CD4-positive, alpha-beta T cell treated with Interleukin-15 for 4 hours (primary cell): ENCODE data around the gene SYTL1.

Experiments
- DNase-seq: peaks from one replicate; pipeline ENCODE4 v3.0.0-alpha.2; 2020; ENCODE audit warnings: low spot score

Gene SYTL1, protein sequence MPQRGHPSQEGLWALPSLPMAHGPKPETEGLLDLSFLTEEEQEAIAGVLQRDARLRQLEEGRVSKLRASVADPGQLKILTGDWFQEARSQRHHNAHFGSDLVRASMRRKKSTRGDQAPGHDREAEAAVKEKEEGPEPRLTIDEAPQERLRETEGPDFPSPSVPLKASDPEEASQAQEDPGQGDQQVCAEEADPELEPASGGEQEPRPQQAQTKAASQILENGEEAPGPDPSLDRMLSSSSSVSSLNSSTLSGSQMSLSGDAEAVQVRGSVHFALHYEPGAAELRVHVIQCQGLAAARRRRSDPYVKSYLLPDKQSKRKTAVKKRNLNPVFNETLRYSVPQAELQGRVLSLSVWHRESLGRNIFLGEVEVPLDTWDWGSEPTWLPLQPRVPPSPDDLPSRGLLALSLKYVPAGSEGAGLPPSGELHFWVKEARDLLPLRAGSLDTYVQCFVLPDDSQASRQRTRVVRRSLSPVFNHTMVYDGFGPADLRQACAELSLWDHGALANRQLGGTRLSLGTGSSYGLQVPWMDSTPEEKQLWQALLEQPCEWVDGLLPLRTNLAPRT

DNA sequence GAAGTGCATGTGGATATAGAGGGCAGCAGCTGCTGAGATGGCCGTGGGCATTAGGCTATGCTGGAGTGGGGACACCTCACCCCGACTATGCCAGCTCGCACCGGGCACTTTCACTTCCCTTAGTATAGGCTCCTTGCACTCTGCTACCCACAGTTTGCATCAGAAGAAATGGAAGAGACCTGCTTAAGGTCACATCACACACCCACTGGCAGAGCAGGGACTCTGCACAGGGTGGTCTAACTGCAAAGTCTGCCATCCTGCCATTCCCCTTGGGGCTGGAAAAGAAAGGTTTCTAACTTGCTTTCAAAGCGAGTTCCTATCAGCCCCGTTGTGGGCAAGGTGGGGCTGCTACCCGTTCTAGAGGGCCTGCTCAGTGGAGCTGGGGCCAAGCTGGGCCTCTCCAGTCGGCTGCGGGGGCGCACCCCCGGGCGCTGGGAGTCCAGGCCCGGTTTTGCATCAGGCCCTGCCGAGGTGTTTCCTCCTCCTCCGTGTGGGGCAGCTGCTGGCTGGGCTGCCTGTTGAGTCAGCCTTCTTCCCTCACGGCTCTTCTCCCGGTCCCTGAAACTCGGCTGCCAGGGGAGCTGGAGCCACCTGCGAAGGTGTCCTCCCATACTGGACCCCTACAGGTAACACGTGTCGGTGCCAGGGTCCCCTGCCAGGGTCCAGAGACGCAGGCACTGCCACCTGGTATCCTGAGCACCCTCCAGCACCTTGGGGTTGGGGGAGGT lies at the start of gene SYTL1:
SYTL1 (plus strand) TSS at position 498 of the 728 bp plus-strand sequence. CDS start 3,313 bp downstream, outside the sequence.
- DNase-seq = peak; percentile 64

DNA sequence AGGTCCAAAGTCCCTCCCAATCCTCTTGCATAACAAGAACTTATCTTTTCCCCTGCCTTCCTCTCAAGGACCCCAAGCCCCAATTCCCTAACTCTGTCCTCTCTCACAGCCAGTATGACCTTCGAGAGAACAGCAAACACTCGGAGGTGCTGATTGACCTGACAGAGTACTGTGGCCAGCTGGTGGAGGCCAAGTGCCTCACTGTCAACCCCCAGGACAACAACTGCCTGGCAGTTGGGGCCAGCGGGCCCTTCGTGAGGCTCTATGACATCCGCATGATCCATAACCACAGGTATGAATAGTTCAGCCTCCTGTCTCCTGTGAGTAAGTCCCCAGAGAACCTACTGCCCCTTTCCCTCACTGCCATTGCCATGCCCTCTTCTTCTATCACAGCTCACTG lies 49.7 kb upstream of the SYTL1 start:
- no peak for DNase-seq

DNA sequence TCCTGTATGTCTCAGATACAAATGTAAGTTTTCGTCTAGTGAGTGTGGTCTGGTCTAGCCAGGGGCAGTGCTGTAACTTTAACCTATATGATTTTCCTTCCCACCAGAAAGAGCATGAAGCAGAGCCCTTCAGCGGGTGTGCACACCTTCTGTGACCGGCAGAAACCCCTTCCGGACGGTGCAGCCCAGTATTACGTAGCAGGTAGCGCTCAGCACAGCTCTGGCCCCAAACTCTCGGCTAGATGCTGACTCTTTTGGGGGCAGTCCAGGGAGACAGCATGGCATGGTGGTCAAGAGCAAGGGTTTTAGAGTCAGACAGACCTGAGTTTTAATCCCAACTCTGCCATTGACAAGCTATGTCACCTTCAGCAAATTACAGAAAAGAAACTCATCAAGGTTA lies 47.9 kb upstream of the SYTL1 start:
- DNase-seq = no peak

DNA sequence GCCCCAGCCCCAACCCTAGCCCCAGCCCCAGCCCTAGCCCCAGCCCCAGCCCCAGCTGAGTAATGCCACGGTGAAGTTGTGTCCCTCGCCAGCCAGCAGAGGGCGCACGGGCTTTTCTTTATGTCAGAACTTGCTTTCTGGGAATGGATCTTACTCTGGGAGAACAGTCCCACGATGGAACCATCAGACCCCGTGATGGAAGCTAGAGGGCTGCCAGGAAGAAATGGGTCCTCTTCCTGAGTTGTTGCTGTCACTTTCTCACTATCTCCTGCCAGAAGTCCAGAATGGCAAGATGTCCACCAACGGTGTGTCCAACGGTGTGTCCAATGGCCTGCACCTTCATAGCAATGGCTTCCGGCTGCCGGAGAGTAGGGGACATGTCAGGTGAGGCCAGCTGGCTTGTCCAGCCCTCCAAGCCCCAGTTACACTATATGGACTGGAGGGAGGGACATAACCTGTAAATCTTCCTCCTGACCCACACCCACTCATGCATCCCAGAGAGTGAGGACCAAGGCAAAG lies 45.0 kb upstream of the SYTL1 start:
- peak; percentile 59 for DNase-seq

DNA sequence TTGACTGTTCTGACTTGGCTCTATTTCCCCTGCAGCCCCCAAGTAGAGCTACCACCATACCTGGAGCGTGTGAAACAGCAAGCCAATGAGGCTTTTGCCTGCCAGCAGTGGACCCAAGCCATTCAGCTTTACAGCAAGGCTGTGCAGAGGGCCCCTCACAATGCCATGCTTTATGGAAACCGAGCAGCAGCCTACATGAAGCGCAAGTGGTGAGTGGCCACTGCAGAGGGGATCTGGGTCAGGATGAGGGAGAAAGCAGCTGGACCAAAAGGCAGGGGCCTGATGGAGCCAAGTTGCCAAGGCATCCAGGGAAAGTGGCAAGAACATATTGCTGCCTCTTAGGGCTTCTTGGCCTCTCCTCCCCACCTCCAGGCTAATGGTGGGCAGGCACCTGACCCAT lies 43.9 kb upstream of the SYTL1 start:
- no peak for DNase-seq

DNA sequence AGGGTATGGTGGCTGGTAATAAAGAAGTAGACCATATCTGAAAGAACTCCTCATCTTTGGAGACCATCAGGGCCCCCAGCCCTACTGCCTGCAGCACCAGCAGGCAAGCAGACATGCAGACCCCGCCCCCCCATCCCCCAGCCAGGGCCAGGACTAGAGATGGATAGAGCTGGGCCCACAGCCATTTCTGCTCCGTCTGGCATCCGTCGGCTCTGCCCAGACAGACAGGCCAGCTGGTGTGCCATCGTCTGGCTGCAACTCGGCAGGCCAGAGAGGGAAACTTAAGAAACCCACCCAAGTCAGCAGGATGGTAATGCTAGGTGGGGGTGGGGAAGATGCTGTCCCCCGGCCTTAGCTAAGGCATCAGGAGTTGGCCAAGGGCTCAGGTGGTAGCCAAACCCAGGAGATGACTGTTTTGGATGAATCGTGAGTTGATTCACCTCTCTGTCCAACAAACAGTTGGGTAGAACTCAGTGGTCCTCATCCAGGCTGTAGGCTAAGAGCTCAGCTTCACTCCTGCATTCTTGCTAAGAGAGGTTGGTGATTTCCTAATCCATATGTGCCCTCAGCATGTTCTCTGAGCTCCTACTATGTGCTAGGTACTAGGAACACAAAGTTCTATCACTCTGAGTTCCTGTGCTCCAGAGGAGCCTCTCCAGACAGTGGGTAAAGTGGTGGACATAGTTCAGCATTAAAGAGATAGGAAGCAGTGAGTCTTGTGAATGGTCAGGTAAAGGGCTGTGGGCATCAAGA lies 43.0 kb upstream of the SYTL1 start:
- no peak for DNase-seq

DNA sequence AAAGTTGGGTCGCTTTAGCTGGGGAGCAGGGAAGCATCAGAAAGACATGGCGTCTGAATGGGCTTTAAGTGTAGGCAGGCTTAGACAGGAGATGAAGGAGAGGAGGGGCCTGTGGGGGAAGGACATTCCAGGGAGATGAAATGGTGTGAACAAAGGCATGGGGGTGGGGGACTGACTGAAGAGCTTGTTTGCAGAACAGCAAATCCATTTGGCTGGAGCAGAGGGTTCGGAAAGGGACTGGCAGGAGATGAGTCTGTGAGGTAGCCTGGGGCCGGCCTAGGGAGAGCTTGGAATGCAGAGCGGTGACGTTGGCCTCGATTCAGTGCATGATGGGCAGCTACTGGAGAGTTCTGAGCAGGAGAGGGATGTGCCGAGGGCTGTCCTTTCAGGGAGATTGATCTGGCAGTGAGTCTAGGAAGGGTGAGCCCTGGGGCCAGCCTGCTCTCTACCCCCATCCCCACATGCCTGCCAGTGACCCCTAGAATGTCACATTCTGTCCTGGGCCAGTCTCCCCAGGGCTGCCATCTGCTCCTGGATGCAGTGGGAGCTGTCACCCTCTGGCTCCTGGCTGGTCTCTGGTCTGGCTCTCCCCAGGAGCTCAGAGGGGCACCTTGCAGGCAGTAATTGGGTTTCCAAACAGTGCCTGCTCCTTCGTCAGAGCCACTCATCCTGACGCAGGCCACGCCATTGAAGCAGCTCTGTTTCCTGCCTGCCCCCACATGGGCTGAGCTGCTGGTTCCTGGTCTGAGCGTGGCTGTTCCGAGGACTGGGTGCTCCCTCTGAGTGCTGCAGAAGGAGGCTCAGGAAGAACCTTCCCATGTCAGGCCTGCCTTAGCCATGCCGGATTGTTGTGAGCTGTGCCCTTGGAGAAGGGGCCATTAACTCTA lies 42.2 kb upstream of the SYTL1 start:
- no peak for DNase-seq

DNA sequence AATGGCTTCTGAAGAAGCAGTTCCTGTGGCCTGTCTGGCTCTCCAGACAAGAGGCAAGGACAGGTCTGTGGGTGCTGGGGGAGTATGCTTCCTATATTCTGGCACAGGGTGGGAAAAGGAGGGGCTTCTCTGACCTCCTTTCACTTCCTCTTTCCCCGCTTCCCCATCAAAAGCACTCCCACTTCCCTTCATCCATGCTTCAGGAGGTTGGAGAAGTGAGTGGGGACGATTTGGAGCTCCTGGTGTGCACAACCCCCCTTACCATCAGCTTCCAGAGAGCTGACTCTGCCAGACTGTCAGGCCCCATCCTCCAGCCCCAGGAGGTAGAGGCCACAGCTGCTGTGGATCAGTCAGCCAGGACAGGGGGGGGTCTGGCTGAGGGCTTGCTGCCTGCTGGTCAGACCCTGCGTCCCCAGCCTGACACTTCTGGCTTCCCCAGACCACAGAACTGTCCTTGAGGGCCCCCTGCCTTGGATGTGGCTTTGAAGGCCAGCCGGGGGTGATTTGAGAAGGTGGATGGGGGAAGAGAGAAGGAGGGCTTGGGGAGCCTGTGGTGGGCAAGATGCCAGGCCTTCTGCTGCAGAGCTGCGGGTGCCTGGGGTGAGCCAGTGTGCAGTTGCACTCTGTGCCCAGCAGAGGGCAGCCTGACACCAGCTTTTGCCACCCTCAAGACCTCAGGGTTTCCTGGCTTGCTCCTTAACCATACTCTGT lies 41.3 kb upstream of the SYTL1 start:
- peak; percentile 78 for DNase-seq

DNA sequence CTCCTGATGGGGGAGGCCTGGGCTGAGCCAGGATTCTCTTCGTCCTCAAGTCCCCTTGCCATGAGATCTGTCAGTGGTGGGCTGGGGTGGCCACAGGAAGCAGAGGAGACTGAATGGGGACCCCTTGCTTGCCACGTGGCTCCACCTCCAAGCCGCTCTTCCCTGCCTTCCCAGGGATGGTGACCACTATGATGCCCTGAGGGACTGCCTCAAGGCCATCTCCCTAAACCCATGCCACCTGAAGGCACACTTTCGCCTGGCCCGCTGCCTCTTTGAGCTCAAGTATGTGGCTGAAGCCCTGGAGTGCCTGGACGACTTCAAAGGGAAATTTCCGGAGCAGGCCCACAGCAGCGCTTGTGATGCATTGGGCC lies 40.8 kb upstream of the SYTL1 start:
- DNase-seq = no peak

DNA sequence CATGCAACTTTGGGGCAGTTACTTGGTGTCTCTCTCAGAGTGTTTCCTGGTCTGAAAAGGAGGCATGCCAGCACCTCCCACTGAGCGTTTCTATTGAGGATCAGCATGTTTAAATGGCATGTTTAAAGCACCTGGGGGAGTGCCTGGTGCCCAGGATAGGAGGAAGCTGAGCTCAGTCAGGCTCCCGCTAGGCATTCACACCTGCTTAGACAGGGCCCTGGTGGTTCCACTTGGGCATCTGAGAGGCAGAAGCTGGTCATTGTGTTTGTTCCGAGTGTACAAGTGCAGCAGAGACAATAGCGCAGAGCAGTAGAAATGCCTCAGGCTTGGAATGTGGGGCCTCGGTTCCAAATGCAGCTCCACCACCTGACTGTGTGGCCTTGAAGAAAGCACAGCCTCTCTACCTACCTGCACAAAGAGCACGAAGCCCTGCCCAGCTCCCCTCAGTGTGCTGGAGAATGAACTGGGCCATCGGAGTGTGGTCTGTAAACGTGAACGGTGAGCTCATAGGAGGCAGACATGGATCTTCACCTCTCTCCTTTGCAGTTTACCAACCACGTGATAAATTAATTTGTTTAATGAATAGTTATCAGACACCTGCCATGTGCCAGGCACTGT lies 40.1 kb upstream of the SYTL1 start:
- no peak for DNase-seq

DNA sequence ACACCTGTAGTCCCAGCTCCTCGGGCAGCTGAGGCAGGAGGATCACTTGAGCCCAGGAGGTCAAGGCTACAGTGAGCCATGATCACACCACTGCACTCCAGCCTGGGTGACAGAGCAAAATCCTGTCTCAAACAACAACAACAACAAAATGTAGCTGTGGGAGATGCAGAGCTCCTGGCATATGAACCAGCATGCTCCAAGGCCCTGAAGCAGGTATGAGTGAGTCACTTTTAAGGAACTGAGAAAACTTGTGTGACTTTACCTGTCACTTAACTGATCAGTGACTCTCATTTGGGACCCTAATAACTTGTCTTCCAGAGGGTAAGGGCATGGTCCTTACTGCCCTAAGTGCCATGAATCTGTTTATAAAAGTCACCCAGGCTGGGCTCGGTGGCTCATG lies 39.2 kb upstream of the SYTL1 start:
- DNase-seq = no peak

DNA sequence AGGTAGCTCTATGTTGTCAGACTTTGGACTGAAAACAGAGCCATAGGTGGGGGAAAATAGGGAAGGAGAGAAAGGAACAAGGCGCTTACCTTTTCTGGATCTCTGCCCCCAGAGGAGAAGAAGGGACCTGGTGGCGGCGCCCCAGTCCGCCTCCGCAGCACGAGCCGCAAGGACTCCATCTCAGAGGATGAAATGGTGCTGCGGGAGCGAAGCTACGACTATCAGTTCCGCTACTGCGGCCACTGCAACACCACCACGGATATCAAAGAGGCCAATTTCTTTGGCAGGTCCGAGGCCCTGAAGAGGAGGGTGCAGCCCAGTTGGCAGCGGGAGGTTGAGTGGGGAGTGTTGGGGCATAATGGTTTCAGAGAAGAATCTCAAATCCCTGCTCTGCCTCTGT lies 38.3 kb upstream of the SYTL1 start:
- DNase-seq = no peak

DNA sequence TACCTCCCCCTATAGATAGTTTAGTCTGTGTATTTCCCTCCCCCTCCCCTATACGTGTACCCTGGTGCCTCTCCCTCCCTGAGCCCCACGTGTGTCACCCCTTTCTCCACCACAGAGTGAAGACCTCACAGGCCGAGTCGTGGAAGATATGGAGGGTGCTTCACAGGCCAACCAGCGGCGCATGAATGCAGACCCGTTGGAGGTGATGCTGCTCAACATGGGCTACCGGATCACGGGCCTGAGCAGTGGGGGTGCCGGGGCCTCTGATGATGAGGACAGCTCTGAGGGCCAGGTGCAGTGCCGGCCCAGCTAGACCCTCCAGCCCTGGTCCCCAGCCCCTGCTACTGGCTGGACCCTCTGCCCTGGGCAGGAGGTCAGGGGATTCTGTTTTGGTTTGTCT lies 35.8 kb upstream of the SYTL1 start:
- no peak for DNase-seq

DNA sequence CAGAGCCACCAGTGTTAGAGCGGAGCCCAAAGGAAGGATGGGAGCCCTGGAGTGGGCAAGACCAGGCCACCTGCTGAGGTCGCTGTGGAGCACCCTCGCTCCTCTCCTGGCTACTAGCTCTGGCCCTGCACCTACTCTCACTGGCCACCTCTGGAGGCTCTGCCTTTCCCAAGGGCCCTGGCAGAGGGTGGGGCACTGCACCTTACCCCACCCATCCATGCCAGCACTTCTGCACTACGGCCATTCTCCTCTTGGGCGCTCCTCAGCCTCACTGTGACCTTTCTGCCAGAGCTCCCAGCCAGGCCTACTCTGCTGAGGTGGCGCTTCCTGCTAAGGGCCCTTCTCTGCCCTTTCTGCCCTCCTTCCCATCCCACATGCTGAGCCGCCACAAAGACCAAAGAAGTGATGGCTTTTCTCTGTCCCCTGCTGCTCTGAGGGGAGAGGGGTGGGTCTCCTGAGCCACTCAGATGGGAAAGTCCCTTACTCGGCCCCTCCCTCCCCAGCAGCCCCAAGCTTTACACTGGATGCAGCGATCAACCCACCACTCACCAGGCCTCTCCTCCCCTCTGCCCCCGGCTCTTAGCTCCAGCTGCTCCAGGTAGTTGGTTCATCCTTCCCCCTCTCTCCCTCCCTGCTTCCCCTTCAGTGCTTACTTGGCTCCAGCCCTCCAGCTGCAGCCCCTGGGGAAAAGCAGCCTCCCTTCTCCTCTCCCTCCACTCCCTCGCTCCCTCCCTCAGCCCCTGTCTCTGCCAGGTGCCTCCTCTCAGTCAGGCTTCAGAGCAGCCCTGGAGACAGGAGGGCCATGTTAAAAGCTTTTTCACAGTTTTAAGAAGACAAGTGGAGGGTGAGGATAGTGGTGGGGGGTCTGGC lies 34.7 kb upstream of the SYTL1 start:
- DNase-seq = no peak

DNA sequence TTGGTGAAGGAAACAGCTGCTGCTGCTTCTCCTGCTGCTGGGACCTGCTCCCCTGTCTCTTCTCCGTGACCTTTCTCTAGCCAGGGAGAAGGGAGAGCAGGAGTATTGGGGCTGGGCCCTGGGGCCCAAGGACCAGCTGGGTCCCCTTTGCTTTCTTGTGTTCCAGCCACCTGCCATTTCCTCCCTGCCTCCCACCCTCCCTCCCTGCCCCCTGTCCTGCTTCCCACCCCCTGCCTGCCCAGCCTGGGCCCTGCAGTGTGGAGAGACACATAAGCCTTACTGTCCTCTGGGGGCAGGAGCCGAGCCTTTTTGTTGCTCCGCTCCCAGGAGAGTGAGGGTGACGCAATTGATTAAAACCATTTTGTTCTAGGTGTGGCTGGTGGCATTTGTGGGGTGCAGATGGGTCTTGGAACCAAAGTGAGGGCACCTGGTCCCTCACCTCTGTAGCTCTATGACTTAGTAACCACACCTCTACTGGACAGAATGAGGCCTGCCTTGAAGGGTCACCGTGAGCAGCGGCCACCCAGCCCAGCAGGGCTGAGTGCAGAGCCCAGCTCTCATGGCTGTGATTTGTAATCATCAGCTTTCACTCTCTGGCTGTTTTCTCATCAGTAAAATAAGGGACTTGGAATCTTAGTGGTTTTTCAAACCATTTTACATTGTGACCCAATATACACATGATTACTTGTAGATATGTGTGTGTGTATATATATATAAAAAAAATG lies 33.8 kb upstream of the SYTL1 start:
- no peak for DNase-seq

DNA sequence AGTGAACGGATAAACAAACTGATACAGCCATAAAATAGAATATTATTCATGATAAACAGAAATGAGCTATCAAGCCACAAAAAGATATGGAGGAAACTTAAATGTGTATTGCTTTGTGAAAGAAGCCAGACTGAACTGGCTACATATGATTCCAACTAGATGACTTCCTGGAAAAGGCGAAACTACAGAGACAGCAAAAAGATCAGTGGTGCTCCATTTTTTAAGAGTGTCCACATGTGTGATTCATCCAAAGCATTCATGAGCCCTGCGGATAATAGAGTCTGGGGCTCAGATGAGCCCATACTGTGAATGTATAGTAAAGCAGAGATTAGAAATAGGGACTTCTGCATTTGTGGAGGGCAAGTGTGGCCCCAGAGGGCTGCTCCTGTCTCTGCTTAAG lies 27.7 kb upstream of the SYTL1 start:
- no peak for DNase-seq

DNA sequence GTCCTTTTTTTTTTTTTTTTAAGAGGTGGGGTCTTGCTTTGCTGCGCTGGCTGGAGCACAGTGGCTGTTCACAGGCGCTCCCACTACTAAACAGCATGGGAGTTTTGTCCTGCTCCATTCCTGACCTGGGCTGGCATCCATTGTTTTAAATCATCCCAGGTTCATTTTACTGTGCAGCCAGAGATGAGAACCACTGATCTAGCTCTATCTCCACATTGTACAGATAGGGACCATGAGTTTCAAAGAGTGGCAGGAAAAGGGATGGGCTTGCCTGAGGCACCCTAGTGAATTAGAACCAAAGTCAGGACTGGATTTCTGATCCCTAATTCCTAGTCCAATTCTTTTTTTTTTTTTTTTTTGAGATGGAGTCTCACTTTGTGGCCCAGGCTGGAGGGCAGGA lies 27.1 kb upstream of the SYTL1 start:
- no peak for DNase-seq

DNA sequence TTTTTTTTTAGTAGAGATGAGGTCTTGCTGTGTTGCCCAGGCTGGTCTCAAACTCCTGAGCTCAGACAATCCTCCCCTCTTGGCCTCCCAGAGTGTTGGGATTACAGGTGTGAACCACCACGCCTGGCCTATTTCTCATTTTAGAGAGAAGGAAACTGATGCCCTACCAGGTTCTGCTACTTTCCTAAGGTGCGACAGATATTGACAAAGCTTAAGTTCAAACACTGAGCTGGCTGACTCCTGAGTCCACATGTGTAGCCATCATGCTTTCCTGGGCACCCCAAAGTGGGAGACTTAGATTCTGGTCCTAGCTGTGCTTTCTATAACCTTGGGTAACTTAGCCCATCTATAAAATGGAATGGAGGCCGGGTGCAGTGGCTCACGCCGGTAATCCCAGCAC lies 25.0 kb upstream of the SYTL1 start:
- DNase-seq = no peak

DNA sequence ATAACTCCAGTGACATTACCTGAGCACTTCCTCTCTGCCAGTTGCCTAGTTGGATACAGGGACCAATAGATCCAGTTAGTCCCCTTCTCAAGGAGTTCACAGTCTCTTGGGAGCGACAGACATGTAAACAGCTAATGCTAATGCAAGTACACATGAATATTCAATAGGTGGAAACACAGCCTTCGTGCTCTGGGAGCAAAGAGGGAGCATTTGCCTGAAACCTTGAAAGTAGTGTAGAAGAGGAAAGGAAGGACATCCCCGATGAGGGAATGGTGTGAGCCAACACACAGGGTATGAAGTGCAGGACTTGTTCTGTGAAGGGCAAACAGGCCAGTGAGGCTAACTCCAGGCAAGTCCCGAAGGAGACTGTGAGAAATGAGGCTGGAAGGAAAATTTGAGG lies 23.7 kb upstream of the SYTL1 start:
- no peak for DNase-seq
